Kidney glomerular epithelial cell (primary cell): ENCODE measurements around the gene SLC18B1.

Source experiments
- DNase-seq: peaks from one replicate; lab custom pipeline; 2025; lab: John Stamatoyannopoulos, UW

SLC18B1 gene

GRCh38 chr6:132741281-132741680, 57.2 kb downstream of the SLC18B1 start:
- DNase-seq, result no peak

GRCh38 chr6:132736239-132736638, 62.2 kb downstream of the SLC18B1 start:
- peak; percentile 5 for DNase-seq

- peak; percentile 0 for DNase-seq
Measured at GRCh38 chr6:132734694-132735236, 63.7 kb downstream of the SLC18B1 start.

- no peak for DNase-seq
Measured at GRCh38 chr6:132733814-132734213, 64.6 kb downstream of the SLC18B1 start.

GRCh38 chr6:132733283-132733682, 65.2 kb downstream of the SLC18B1 start:
- DNase-seq, result no peak

GRCh38 chr6:132731086-132731485, 67.4 kb downstream of the SLC18B1 start:
- DNase-seq, result peak; percentile 3

- DNase-seq, result peak; percentile 63
Measured at GRCh38 chr6:132730560-132730959, 67.9 kb downstream of the SLC18B1 start.

- no peak for DNase-seq
Measured at GRCh38 chr6:132728616-132729015, 69.8 kb downstream of the SLC18B1 start.

GRCh38 chr6:132726608-132726975, 71.8 kb downstream of the SLC18B1 start:
- no peak for DNase-seq

GRCh38 chr6:132725947-132726607, 72.4 kb downstream of the SLC18B1 start:
- no peak for DNase-seq

- DNase-seq, result no peak
Measured at GRCh38 chr6:132725471-132725870, 73.0 kb downstream of the SLC18B1 start.

- DNase-seq, result no peak
Measured at GRCh38 chr6:132719736-132720448, 78.5 kb downstream of the SLC18B1 start.
